ENCODE data around the gene AIF1. TPM values are rescaled to one million over a fixed set of nuclear protein-coding genes. Genes with fewer than 3 reads are reported as not detected.

The AIF1 gene
- total RNA-seq, 1 experiment from 2014 or later, result 2.2 TPM

DNA sequence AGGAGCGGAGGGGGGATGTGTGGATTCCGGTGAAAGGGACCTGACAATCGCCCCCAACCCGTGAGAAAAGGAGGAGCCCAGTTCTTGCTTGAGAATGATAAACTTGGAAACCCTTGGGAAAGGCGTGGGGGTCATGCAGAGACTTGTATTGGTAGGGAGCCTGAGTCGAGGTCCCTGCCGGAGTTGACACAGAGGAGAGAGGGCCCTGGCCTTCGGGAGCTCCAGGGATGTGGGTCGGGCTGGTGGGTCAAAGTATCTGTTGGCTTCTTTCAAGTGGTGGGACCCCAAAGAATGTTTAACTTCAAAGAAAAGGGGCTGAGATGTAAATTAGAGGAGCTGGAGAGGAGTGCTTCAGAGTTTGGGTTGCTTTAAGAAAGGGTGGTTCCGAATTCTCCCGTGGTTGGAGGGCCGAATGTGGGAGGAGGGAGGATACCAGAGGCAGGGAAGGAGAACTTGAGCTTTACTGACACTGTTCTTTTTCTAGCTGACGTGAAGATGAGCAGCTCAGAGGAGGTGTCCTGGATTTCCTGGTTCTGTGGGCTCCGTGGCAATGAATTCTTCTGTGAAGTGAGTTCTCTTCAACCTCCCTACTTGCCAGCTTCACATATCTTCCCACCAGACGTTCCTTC is 51.4 kb downstream of the AIF1 start:
- Histone ChIP-seq H3K4me3 (ENCODE audit: low read depth, low read length) (peak overlapping the region; percentile 90), H3K4me1 (peaks cover 17% of the 10 kb centered on the region), H3K36me3 (ENCODE audit: control insufficient read depth, insufficient read depth, low read length) (peaks cover 4% of the 10 kb centered on the region), H3K27me3 (replicated peaks; ENCODE audit: control insufficient read depth, insufficient read depth, low read length) (no peaks in the 10 kb centered on the region), H3K9me3 (no peaks in the 10 kb centered on the region)
- TF ChIP-seq, protein P1, sequence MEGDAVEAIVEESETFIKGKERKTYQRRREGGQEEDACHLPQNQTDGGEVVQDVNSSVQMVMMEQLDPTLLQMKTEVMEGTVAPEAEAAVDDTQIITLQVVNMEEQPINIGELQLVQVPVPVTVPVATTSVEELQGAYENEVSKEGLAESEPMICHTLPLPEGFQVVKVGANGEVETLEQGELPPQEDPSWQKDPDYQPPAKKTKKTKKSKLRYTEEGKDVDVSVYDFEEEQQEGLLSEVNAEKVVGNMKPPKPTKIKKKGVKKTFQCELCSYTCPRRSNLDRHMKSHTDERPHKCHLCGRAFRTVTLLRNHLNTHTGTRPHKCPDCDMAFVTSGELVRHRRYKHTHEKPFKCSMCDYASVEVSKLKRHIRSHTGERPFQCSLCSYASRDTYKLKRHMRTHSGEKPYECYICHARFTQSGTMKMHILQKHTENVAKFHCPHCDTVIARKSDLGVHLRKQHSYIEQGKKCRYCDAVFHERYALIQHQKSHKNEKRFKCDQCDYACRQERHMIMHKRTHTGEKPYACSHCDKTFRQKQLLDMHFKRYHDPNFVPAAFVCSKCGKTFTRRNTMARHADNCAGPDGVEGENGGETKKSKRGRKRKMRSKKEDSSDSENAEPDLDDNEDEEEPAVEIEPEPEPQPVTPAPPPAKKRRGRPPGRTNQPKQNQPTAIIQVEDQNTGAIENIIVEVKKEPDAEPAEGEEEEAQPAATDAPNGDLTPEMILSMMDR (IDR thresholded peaks at IDR 0.05; ENCODE audit: insufficient read depth in 1 of 2, low read depth in 1 of 2, low read length in 1 of 2, severe bottlenecking in 1 of 2, unreplicated experiment in 1 of 2), result no peak
- POLR2A ChIA-PET, result no interaction called here
- no peak for DNase-seq
- H3K27ac Mint-ChIP-seq (ENCODE audit: unreplicated experiment), result peak overlapping the region; percentile 96
- H3K4me1 Mint-ChIP-seq (ENCODE audit: low read depth, unreplicated experiment), result peaks cover 25% of the 10 kb centered on the region
- intact Hi-C loops (cut with micrococcal nuclease; ENCODE audit: unreplicated experiment), result loop anchor here (5.0 kb wide), 3 partner anchors 71 to 161 kb away; partner anchors contain the start of genes ATP6V1G2, CLIC1, HSPA1B and NFKBIL1
- H3K9me3 Mint-ChIP-seq (ENCODE audit: unreplicated experiment), result no peaks in the 10 kb centered on the region
- no TSS peak for BruUV-seq (replicated peaks)
- peak overlapping the region; percentile 86 for H3K4me3 Mint-ChIP-seq (ENCODE audit: unreplicated experiment)
- H3K36me3 Mint-ChIP-seq (ENCODE audit: insufficient read depth, unreplicated experiment), result peaks cover 94% of the 10 kb centered on the region
- CTCF ChIA-PET, result interaction anchor here (0.7 to 1.0 kb wide), 3 partner anchors 15 to 89 kb away, joined by 3 to 7 read pairs (median 3); partner anchors contain the start of gene LY6G5C
- H3K27me3 Mint-ChIP-seq (ENCODE audit: insufficient read depth, unreplicated experiment), result no peaks in the 10 kb centered on the region

Small RNA genes within 50 kb of the gene (microRNA-seq; reads per million reads assigned to microRNA genes)
- gene MIR6832, result 0.74 reads per million

Other genes starting within 250 kb of the AIF1 start
- gene MICA, start 211.6 kb upstream of the AIF1 start, total RNA-seq (2022), result 12.6 and 13.1 TPM in 2 replicates
- 6.4 and 7.5 TPM in 2 replicates for gene MICB, start 117.1 kb upstream of the AIF1 start, total RNA-seq (2022)
- gene MCCD1, start 86.3 kb upstream of the AIF1 start, total RNA-seq (2022), result not detected in 2 replicates
- 416 and 423 TPM in 2 replicates for gene DDX39B, start 73.2 kb upstream of the AIF1 start, total RNA-seq (2022)
- gene ATP6V1G2, start 68.6 kb upstream of the AIF1 start, total RNA-seq (2022), result 0.26 and 0.43 TPM in 2 replicates
- gene NFKBIL1, start 67.6 kb upstream of the AIF1 start, total RNA-seq (2022), result 14.7 and 17.4 TPM in 2 replicates
- gene LTA, start 42.9 kb upstream of the AIF1 start, total RNA-seq (2022), result not detected in 2 replicates
- gene TNF, start 39.7 kb upstream of the AIF1 start, total RNA-seq (2022), result not detected in 2 replicates
- gene LTB, start 32.8 kb upstream of the AIF1 start, total RNA-seq (2022), result not detected in 2 replicates
- not detected in 2 replicates for gene LST1, start 29.0 kb upstream of the AIF1 start, total RNA-seq (2022)
- gene NCR3, start 22.2 kb upstream of the AIF1 start, total RNA-seq (2022), result not detected in 2 replicates
- gene PRRC2A, start 5.5 kb downstream of the AIF1 start, total RNA-seq (2022), result 213 and 222 TPM in 2 replicates
- gene BAG6, start 37.4 kb downstream of the AIF1 start, total RNA-seq (2022), result 354 and 376 TPM in 2 replicates
- gene APOM, start 40.7 kb downstream of the AIF1 start, total RNA-seq (2022), result 14.8 and 15.8 TPM in 2 replicates
- 19.4 and 19.7 TPM in 2 replicates for gene C6orf47, start 45.5 kb downstream of the AIF1 start, total RNA-seq (2022)
- gene GPANK1, start 49.8 kb downstream of the AIF1 start, total RNA-seq (2022), result 20.3 TPM in 2 replicates
- gene CSNK2B, start 50.8 kb downstream of the AIF1 start, total RNA-seq (2022), result 219 and 221 TPM in 2 replicates
- gene LY6G5B, start 54.7 kb downstream of the AIF1 start, total RNA-seq (2022), result 13.9 and 17.5 TPM in 2 replicates
- 2.0 and 2.9 TPM in 2 replicates for gene LY6G5C, start 65.8 kb downstream of the AIF1 start, total RNA-seq (2022)
- 62.7 and 63.2 TPM in 2 replicates for gene ABHD16A, start 88.1 kb downstream of the AIF1 start, total RNA-seq (2022)
- gene LY6G6F, start 91.6 kb downstream of the AIF1 start, total RNA-seq (2022), result not detected in 2 replicates
- not detected in 2 replicates for gene LY6G6D, start 100.1 kb downstream of the AIF1 start, total RNA-seq (2022)
- 0.88 and 1.3 TPM in 2 replicates for gene LY6G6C, start 106.5 kb downstream of the AIF1 start, total RNA-seq (2022)
- gene MPIG6B, start 108.1 kb downstream of the AIF1 start, total RNA-seq (2022), result not detected in 2 replicates
- 82.4 and 91.6 TPM in 2 replicates for gene DDAH2, start 114.1 kb downstream of the AIF1 start, total RNA-seq (2022)
- gene CLIC1, start 121.3 kb downstream of the AIF1 start, total RNA-seq (2022), result 374 and 420 TPM in 2 replicates
- 49.6 and 51.0 TPM in 2 replicates for gene MSH5, start 124.8 kb downstream of the AIF1 start, total RNA-seq (2022)
- gene SAPCD1, start 147.4 kb downstream of the AIF1 start, total RNA-seq (2022), result 6.4 and 13.0 TPM in 2 replicates
- gene VWA7, start 162.1 kb downstream of the AIF1 start, total RNA-seq (2022), result 0.61 and 1.5 TPM in 2 replicates
- 132 and 135 TPM in 2 replicates for gene VARS1, start 180.5 kb downstream of the AIF1 start, total RNA-seq (2022)
- 56.3 and 61.2 TPM in 2 replicates for gene LSM2, start 191.7 kb downstream of the AIF1 start, total RNA-seq (2022)
- gene HSPA1L, start 200.0 kb downstream of the AIF1 start, total RNA-seq (2022), result 0.86 and 1.6 TPM in 2 replicates
- gene HSPA1A, start 200.3 kb downstream of the AIF1 start, total RNA-seq (2022), result 77.3 and 96.9 TPM in 2 replicates
- 99.0 and 112 TPM in 2 replicates for gene HSPA1B, start 212.5 kb downstream of the AIF1 start, total RNA-seq (2022)
- gene NEU1, start 247.6 kb downstream of the AIF1 start, total RNA-seq (2022), result 173 and 176 TPM in 2 replicates

All from Caco-2 (cell line).